Mammary epithelial cell (primary cell): ENCODE results near the gene NPPC.

Experiments
- EZH2 ChIP-seq: IDR thresholded peaks from 2 replicates; pipeline ENCODE4 v1.6.1; 2012; ENCODE audit warnings: low read length, inconsistent platforms, borderline replicate concordance
- TF ChIP-seq, protein P1 (sequence below), 2 donors: IDR thresholded peaks in 1 of 2; conservative IDR thresholded peaks in 1 of 2; 2 replicates each; pipeline ENCODE4 v1.5.1; 2011 to 2012; ENCODE audit warnings: inconsistent platforms in 2 of 2, low read length in 2 of 2, mild to moderate bottlenecking in 2 of 2, control low read depth in 1 of 2, low read depth in 1 of 2; ENCODE audit not compliant: insufficient read depth in 1 of 2; ENCODE audit errors: extremely low read depth in 1 of 2

DNA sequence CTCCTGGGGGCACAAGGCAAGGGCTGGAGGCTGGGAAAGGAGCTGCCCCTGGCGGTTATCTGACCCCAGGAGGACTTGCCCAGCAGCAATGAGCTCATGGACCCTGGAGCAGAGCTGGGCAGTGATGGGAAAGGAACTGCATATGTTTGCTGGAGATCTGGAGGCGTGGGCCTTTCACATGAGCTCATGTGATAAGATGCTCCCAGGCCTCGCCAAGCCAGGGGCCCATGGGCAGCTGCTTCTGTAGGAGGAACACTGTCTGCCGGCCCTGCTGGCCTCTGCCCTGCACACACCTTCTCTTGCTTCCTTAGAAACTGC is 9.0 kb upstream of the NPPC start:
- TF ChIP-seq, protein P1, sequence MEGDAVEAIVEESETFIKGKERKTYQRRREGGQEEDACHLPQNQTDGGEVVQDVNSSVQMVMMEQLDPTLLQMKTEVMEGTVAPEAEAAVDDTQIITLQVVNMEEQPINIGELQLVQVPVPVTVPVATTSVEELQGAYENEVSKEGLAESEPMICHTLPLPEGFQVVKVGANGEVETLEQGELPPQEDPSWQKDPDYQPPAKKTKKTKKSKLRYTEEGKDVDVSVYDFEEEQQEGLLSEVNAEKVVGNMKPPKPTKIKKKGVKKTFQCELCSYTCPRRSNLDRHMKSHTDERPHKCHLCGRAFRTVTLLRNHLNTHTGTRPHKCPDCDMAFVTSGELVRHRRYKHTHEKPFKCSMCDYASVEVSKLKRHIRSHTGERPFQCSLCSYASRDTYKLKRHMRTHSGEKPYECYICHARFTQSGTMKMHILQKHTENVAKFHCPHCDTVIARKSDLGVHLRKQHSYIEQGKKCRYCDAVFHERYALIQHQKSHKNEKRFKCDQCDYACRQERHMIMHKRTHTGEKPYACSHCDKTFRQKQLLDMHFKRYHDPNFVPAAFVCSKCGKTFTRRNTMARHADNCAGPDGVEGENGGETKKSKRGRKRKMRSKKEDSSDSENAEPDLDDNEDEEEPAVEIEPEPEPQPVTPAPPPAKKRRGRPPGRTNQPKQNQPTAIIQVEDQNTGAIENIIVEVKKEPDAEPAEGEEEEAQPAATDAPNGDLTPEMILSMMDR (conservative IDR thresholded peaks at IDR 0.05 in 1 of 2, IDR thresholded peaks at IDR 0.05 in 1 of 2; ENCODE audit: extremely low read depth in 1 of 2, insufficient read depth in 1 of 2, low read depth in 1 of 2, low read length in 2 of 2) = no peak
- no peak for TF ChIP-seq EZH2
